ENCODE results near the gene OBP2A.
"Not testable (repeated sequence)": the region's sequence is repeated elsewhere in the genome, so short reads cannot be mapped to it uniquely, and the experiment has no call there.

Gene OBP2A

GRCh38 chr9:135545646-135546176 lies at the start of gene OBP2A:
Gene OBP2A, plus strand, starts transcription at chr9:135546126. Its CDS starts 55 bp downstream, at chr9:135546181.
- DNase-seq, result not testable (repeated sequence)

- DNase-seq, result no peak
Measured at GRCh38 chr9:135498381-135499126, 47.4 kb upstream of the OBP2A start.

- DNase-seq, result no peak
Measured at GRCh38 chr9:135499326-135500070, 46.4 kb upstream of the OBP2A start.

- no peak for DNase-seq
Measured at GRCh38 chr9:135500071-135500524, 45.8 kb upstream of the OBP2A start.

GRCh38 chr9:135500525-135501260 lies 45.2 kb upstream of the OBP2A start, which contains the start of gene MRPS2:
Gene MRPS2, plus strand, starts transcription at chr9:135500682. Its CDS starts 29 bp downstream, at chr9:135500711.
- DNase-seq, result no peak

- no peak for DNase-seq
Measured at GRCh38 chr9:135501261-135502167, 44.4 kb upstream of the OBP2A start.

- no peak for DNase-seq
Measured at GRCh38 chr9:135502168-135502872, 43.6 kb upstream of the OBP2A start.

- DNase-seq, result no peak
Measured at GRCh38 chr9:135502873-135503321, 43.0 kb upstream of the OBP2A start.

GRCh38 chr9:135503371-135504261 lies 42.3 kb upstream of the OBP2A start:
- no peak for DNase-seq

- no peak for DNase-seq
Measured at GRCh38 chr9:135504262-135505243, 41.4 kb upstream of the OBP2A start.

- no peak for DNase-seq
Measured at GRCh38 chr9:135505406-135506187, 40.3 kb upstream of the OBP2A start.

GRCh38 chr9:135506327-135507103 lies 39.4 kb upstream of the OBP2A start:
- DNase-seq, result no peak

GRCh38 chr9:135507104-135508035 lies 38.6 kb upstream of the OBP2A start:
- DNase-seq, result no peak

- DNase-seq, result no peak
Measured at GRCh38 chr9:135508211-135508820, 37.6 kb upstream of the OBP2A start.

GRCh38 chr9:135509458-135509857 lies 36.5 kb upstream of the OBP2A start:
- no peak for DNase-seq

- DNase-seq, result no peak
Measured at GRCh38 chr9:135512241-135512603, 33.7 kb upstream of the OBP2A start.

Data from NCI-H2081 treated with DMSO at 0.1 percent for 48 hours (cell line).